ENCODE measurements around the gene UACA. TPM values are rescaled to one million over a fixed set of nuclear protein-coding genes. Genes with fewer than 3 reads are reported as not detected.
A peak's percentile ranks its signal among the peaks of the same experiment; 100 is the strongest.

The UACA gene
- total and polyA plus RNA-seq, 4 donors = 59.6 to 185 (median 123) TPM

DNA sequence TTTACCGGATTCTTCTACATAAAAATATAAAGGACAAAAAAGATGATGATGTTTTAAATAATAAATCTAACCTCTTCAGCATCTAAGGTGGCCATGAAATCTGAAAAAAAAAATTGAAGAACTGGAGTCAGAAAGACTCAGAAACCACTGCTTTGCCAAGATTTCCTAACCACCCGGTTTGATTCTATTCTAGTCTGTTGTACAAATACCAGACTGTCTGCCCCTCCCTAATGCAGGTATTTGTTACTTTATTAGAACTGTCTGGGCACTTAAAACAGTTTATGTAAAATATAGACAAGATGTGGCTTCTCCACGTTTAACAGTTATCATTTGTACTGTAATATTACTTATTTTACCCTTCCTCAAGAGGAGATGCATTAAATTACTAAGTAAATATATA, 48.8 kb downstream of the UACA start:
- Histone ChIP-seq H3K27ac (ENCODE audit: low read depth in 1 of 2, low read length in 2 of 2) (no peak overlapping the region), H3K9me3 (ENCODE audit: control insufficient read depth, low read length) (no peaks in the 10 kb centered on the region), H3K4me1 (ENCODE audit: control insufficient read depth in 1 of 2, insufficient read depth in 2 of 2, low read length in 2 of 2) (peaks cover 8 to 10% of the 10 kb centered on the region in 2 donors), H3K4me3 (ENCODE audit: low read length in 2 of 2) (no peak overlapping the region), H3K36me3 (ENCODE audit: control insufficient read depth in 1 of 2, insufficient read depth in 2 of 2, low read length in 1 of 2) (no peaks in the 10 kb centered on the region), H3K27me3 (ENCODE audit: control insufficient read depth in 1 of 2, insufficient read depth in 2 of 2, low read length in 1 of 2) (no peaks in the 10 kb centered on the region)
- intact Hi-C loops (cut with DNase I) = no loop called here
- no peak for DNase-seq
- no peak for ATAC-seq (ENCODE audit: low FRiP score)
- WGBS, 2 donors = 6% methylated on average over 3 of the region's 3 CpGs

DNA sequence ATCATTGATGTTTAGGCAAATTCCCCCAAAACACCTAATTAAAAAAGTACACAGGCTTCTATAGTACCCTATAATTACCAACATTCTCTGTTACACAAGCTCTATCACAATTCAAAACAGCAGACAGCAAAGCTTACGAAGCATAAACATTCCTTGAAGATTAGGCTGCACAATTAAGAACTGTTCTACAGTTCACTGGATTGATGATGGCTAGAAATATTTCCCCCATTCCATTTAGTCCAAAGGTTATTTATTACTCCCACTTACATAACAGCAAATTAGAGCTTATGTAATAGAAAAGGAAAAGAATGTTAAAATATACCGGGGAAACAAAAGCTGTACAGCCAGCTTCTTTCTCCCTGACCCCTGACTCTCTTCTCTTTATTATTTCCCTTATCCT, 49.3 kb downstream of the UACA start:
- 4 to 6% methylated on average over 2 of the region's 2 CpGs for WGBS, 2 donors
- Histone ChIP-seq H3K27me3 (ENCODE audit: control insufficient read depth in 1 of 2, insufficient read depth in 2 of 2, low read length in 1 of 2) (no peaks in the 10 kb centered on the region), H3K4me1 (ENCODE audit: control insufficient read depth in 1 of 2, insufficient read depth in 2 of 2, low read length in 2 of 2) (peaks cover 6 to 10% of the 10 kb centered on the region in 2 donors), H3K27ac (ENCODE audit: low read depth in 1 of 2, low read length in 2 of 2) (no peak overlapping the region), H3K36me3 (ENCODE audit: control insufficient read depth in 1 of 2, insufficient read depth in 2 of 2, low read length in 1 of 2) (no peaks in the 10 kb centered on the region), H3K9me3 (ENCODE audit: control insufficient read depth, low read length) (no peaks in the 10 kb centered on the region), H3K4me3 (ENCODE audit: low read length in 2 of 2) (no peak overlapping the region)
- DNase-seq = no peak
- ATAC-seq (ENCODE audit: low FRiP score) = peak; percentile 63
- intact Hi-C loops (cut with DNase I) = no loop called here

DNA sequence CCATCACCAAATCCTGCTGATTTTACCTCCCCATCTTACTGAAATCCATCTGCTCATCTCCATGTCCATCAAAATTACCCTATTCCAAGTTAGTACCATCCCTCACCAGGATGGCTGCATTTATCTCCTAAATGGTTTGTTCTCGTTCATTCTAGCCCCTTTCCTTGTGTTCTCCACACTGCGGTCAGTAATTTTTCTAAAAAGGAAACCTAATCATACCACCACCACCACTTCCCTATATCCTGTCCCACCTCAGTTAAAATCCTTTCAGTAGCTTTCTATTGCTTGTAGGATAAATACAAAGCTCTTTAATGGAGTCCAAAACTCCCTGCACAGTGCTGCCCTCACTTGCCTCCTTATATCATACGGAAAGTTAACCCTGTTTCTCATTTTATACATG, 51.1 kb downstream of the UACA start:
- peaks cover 3 to 8% of the 10 kb centered on the region in 2 donors for H3K4me1 ChIP-seq (ENCODE audit: control insufficient read depth in 1 of 2, insufficient read depth in 2 of 2, low read length in 2 of 2)
- no peak overlapping the region for H3K27ac ChIP-seq (ENCODE audit: low read depth in 1 of 2, low read length in 2 of 2)

DNA sequence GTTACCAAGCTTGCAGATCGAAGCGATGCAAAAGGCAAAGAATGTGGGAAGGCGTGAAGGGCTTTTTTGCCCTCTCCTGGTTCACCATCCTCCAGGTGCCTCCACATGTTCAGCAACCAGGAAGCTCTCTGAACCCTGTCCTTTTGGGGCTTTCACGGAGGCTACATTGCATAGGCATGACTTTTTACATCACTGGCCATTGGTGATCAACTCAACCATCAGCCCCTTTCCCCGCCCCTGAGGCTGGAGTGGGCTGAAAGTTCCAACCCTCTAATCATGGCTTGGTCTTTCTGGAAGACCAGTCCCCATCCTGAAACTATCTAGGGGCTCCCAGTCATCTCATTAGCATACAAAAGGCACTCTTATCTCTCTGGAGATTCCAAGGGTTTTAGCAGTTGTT, 52.6 kb downstream of the UACA start:
- Histone ChIP-seq H3K9me3 (ENCODE audit: control insufficient read depth, low read length) (no peaks in the 10 kb centered on the region), H3K4me1 (ENCODE audit: control insufficient read depth in 1 of 2, insufficient read depth in 2 of 2, low read length in 2 of 2) (peaks cover 3 to 5% of the 10 kb centered on the region in 2 donors), H3K27me3 (ENCODE audit: control insufficient read depth in 1 of 2, insufficient read depth in 2 of 2, low read length in 1 of 2) (no peaks in the 10 kb centered on the region), H3K4me3 (ENCODE audit: low read length in 2 of 2) (no peak overlapping the region), H3K36me3 (ENCODE audit: control insufficient read depth in 1 of 2, insufficient read depth in 2 of 2, low read length in 1 of 2) (no peaks in the 10 kb centered on the region), H3K27ac (ENCODE audit: low read depth in 1 of 2, low read length in 2 of 2) (no peak overlapping the region)
- ATAC-seq (ENCODE audit: low FRiP score) (no peak), DNase-seq (no peak)
- intact Hi-C loops (cut with DNase I) = no loop called here
- WGBS, 2 donors = 95 to 97% methylated on average over 5 of the region's 5 CpGs

More for the DNA sequence above, 51.1 kb downstream of the UACA start:
- 95 to 97% methylated on average over 3 of the region's 3 CpGs for WGBS, 2 donors
- no peaks in the 10 kb centered on the region for H3K9me3 ChIP-seq (ENCODE audit: control insufficient read depth, low read length)
- H3K4me3 ChIP-seq (ENCODE audit: low read length in 2 of 2) = no peak overlapping the region
- intact Hi-C loops (cut with DNase I) = no loop called here
- DNase-seq (no peak), ATAC-seq (ENCODE audit: low FRiP score) (no peak)
- H3K36me3 ChIP-seq (ENCODE audit: control insufficient read depth in 1 of 2, insufficient read depth in 2 of 2, low read length in 1 of 2) = no peaks in the 10 kb centered on the region
- no peaks in the 10 kb centered on the region for H3K27me3 ChIP-seq (ENCODE audit: control insufficient read depth in 1 of 2, insufficient read depth in 2 of 2, low read length in 1 of 2)

DNA sequence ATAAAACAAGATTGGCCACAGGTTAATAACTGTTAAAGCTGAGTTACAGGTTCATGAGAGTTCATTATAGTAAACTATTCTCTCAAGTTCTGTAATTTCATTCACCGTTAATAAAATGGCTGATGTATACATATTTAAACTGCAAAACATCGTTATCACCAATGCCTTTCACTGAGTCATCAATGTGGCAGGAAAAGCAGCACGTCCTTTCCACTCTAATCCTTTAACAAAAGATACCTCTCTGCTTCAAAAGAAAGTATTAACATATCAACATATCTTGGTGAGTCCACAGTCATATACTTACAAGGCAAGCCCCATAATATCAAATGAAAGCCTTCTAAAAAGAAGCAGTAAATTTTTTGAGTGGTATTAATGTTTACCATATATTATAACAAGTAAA, 54.5 kb downstream of the UACA start:
- intact Hi-C loops (cut with DNase I) = no loop called here
- DNase-seq (no peak), ATAC-seq (ENCODE audit: low FRiP score) (no peak)
- Histone ChIP-seq H3K4me3 (ENCODE audit: low read length in 2 of 2) (no peak overlapping the region), H3K36me3 (ENCODE audit: control insufficient read depth in 1 of 2, insufficient read depth in 2 of 2, low read length in 1 of 2) (no peaks in the 10 kb centered on the region), H3K27me3 (ENCODE audit: control insufficient read depth in 1 of 2, insufficient read depth in 2 of 2, low read length in 1 of 2) (no peaks in the 10 kb centered on the region), H3K9me3 (ENCODE audit: control insufficient read depth, low read length) (no peaks in the 10 kb centered on the region), H3K27ac (ENCODE audit: low read depth in 1 of 2, low read length in 2 of 2) (no peak overlapping the region), H3K4me1 (ENCODE audit: control insufficient read depth in 1 of 2, insufficient read depth in 2 of 2, low read length in 2 of 2) (peaks cover 3 to 5% of the 10 kb centered on the region in 2 donors)
- WGBS, 2 donors = 80 to 82% methylated on average over 3 of the region's 3 CpGs

DNA sequence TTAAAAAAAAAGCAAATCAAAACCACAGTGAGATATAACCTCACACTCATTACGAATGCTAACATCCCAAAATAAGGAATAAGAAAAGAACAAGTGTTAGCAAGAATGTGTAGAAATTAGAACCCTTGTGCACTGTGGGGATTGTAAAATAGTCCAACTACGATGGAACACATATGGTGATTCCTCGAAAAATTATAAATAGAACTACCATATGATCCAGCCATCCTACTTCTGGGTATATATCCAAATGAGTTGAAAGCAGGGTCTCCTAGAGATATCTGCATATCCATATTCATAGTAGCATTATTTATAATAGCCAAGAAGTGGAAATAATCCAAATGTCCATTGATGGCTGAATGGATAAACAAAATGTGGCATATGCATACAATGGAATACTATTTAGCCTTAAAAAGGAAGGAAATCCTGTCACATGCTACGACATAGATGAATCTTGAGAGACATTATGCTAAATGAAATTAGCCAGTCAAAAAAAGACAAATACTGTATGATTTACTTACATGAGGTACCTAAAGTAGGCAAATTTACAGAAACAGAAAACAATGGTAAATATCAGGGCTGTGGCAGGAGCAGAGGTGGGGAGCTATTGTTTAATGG, 55.6 kb downstream of the UACA start:
- no peaks in the 10 kb centered on the region for H3K9me3 ChIP-seq (ENCODE audit: control insufficient read depth, low read length)
- H3K36me3 ChIP-seq (ENCODE audit: control insufficient read depth in 1 of 2, insufficient read depth in 2 of 2, low read length in 1 of 2) = no peaks in the 10 kb centered on the region
- H3K27ac ChIP-seq (ENCODE audit: low read depth in 1 of 2, low read length in 2 of 2) = no peak overlapping the region
- no peaks in the 10 kb centered on the region for H3K4me1 ChIP-seq (ENCODE audit: control insufficient read depth in 1 of 2, insufficient read depth in 2 of 2, low read length in 2 of 2)
- no peak overlapping the region for H3K4me3 ChIP-seq (ENCODE audit: low read length in 2 of 2)
- ATAC-seq (ENCODE audit: low FRiP score) = no peak
- WGBS, 2 donors = 97 to 98% methylated on average over 4 of the region's 4 CpGs
- DNase-seq = no peak
- no peaks in the 10 kb centered on the region for H3K27me3 ChIP-seq (ENCODE audit: control insufficient read depth in 1 of 2, insufficient read depth in 2 of 2, low read length in 1 of 2)
- intact Hi-C loops (cut with DNase I) = no loop called here

DNA sequence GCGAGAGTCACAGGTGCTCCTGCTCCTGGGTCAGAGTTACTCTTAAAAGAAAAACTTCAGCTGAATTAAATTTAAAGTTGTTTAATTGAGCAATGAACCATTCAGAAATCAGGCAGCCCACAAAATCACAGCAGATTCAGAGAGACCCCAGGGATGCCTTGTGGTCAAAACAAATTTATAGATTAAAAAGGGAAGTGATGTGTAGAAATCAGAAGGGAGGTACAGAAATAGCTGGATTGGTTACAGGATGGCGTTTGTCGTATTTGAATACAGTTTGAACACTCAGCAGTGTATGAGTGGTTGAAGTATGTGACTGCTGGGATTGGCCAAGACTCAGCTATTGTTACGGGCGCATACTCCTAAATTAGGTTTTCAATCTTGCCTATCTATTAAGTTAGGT, 58.6 kb downstream of the UACA start:
- Histone ChIP-seq H3K4me3 (ENCODE audit: low read length in 2 of 2) (no peak overlapping the region), H3K27me3 (ENCODE audit: control insufficient read depth in 1 of 2, insufficient read depth in 2 of 2, low read length in 1 of 2) (no peaks in the 10 kb centered on the region), H3K36me3 (ENCODE audit: control insufficient read depth in 1 of 2, insufficient read depth in 2 of 2, low read length in 1 of 2) (no peaks in the 10 kb centered on the region), H3K4me1 (ENCODE audit: control insufficient read depth in 1 of 2, insufficient read depth in 2 of 2, low read length in 2 of 2) (no peaks in the 10 kb centered on the region), H3K9me3 (ENCODE audit: control insufficient read depth, low read length) (no peaks in the 10 kb centered on the region), H3K27ac (ENCODE audit: low read depth in 1 of 2, low read length in 2 of 2) (no peak overlapping the region)
- no peak for DNase-seq
- WGBS, 2 donors = 92 to 94% methylated on average over 5 of the region's 5 CpGs
- intact Hi-C loops (cut with DNase I) = no loop called here
- no peak for ATAC-seq (ENCODE audit: low FRiP score)

DNA sequence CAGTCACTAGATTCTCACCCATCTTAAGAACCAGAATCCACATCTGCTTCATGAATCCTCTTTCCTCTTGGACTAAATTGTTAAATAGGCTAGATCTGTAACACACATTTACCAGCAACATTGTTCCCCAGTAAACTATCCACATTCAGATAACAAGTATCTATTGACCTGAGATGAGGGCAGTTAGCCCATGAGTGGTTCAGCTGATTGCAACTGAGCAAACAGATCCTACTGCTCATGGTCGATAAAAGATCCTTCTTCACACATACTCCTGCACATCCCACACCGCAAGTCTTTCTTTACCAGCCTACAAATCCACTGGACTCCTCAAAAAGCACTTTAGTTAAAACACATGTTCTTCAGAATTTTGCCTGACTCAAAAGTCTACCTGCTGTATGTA, 59.2 kb downstream of the UACA start:
- no peak for ATAC-seq (ENCODE audit: low FRiP score)
- Histone ChIP-seq H3K9me3 (ENCODE audit: control insufficient read depth, low read length) (no peaks in the 10 kb centered on the region), H3K27me3 (ENCODE audit: control insufficient read depth in 1 of 2, insufficient read depth in 2 of 2, low read length in 1 of 2) (no peaks in the 10 kb centered on the region), H3K27ac (ENCODE audit: low read depth in 1 of 2, low read length in 2 of 2) (peak overlapping the region in 1 of 2 donors; percentile 75), H3K36me3 (ENCODE audit: control insufficient read depth in 1 of 2, insufficient read depth in 2 of 2, low read length in 1 of 2) (no peaks in the 10 kb centered on the region), H3K4me1 (ENCODE audit: control insufficient read depth in 1 of 2, insufficient read depth in 2 of 2, low read length in 2 of 2) (peaks cover 0 to under 1% of the 10 kb centered on the region in 2 donors), H3K4me3 (ENCODE audit: low read length in 2 of 2) (no peak overlapping the region)
- 94 to 95% methylated on average over 2 of the region's 2 CpGs for WGBS, 2 donors
- intact Hi-C loops (cut with DNase I) = no loop called here
- no peak for DNase-seq

DNA sequence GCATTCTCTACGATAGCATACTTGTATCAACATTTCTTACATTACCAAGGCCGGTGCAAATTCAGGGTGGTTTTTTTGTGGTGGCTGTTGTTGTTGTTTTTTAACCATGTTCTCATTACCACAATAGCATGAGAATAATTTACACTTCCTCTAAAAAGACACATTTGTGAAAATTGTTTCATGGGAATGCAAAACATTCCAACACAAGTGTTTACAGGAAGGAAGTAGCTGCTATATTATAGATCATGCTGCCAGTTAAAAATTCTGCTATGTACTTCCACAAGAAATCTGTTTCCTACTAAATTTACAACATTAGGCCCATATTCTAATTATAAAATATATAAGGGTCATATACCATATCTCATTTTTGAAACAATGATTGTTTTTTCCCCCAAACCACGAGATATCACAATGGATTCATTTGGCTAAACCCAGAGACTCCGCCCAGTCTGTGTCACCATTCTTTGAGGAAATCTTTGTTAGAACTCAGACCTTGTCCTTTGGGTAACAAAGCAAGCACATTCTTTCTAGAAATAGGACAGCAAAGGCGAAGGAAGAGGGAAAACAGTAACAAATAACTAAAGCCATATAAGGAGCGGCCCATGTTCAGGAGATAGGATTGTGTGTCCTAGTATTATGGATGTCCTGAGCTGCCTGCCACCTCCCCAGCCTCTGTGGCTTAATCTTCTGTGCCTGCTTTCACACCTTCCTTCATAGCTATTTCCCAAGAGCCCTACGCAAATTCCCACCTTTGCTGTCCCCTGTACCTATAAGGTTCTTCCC, 60.1 kb downstream of the UACA start:
- DNase-seq (no peak), ATAC-seq (ENCODE audit: low FRiP score) (peak; percentile 33)
- Histone ChIP-seq H3K9me3 (ENCODE audit: control insufficient read depth, low read length) (no peaks in the 10 kb centered on the region), H3K4me3 (ENCODE audit: low read length in 2 of 2) (peak overlapping the region; percentile 26 to 93), H3K27me3 (ENCODE audit: control insufficient read depth in 1 of 2, insufficient read depth in 2 of 2, low read length in 1 of 2) (no peaks in the 10 kb centered on the region), H3K27ac (ENCODE audit: low read depth in 1 of 2, low read length in 2 of 2) (peak overlapping the region; percentile 67 to 76), H3K36me3 (ENCODE audit: control insufficient read depth in 1 of 2, insufficient read depth in 2 of 2, low read length in 1 of 2) (no peaks in the 10 kb centered on the region), H3K4me1 (ENCODE audit: control insufficient read depth in 1 of 2, insufficient read depth in 2 of 2, low read length in 2 of 2) (peaks cover 0 to 2% of the 10 kb centered on the region in 2 donors)
- 43 to 45% methylated on average over 7 of the region's 7 CpGs for WGBS, 2 donors
- intact Hi-C loops (cut with DNase I) = no loop called here
